ENCODE results near the gene BHLHA9. TPM values are rescaled to one million over a fixed set of nuclear protein-coding genes. Genes with fewer than 3 reads are reported as not detected.

The BHLHA9 gene
- total RNA-seq, 1 donor from 2014 or later, result not detected

GRCh38 chr17:1244606-1245012, 25.6 kb upstream of the BHLHA9 start:
- DNase-seq (no peak), ATAC-seq (no peak)
- intact Hi-C loops (cut with micrococcal nuclease), result no loop called here

- intact Hi-C loops (cut with micrococcal nuclease), result no loop called here
- DNase-seq, result peak; percentile 65
- peak; percentile 19 for ATAC-seq
Observed at GRCh38 chr17:1251866-1252608, 18.2 kb upstream of the BHLHA9 start.

- DNase-seq, result no peak
- intact Hi-C loops (cut with micrococcal nuclease), result no loop called here
- ATAC-seq, result no peak
Observed at GRCh38 chr17:1255041-1255440, 15.2 kb upstream of the BHLHA9 start.

GRCh38 chr17:1256699-1257098, 13.5 kb upstream of the BHLHA9 start:
- no peak for ATAC-seq
- peak; percentile 28 for DNase-seq
- intact Hi-C loops (cut with micrococcal nuclease), result no loop called here

GRCh38 chr17:1260086-1260769, 10.0 kb upstream of the BHLHA9 start:
- no peak for ATAC-seq
- no peak for DNase-seq

GRCh38 chr17:1260770-1261161, 9.5 kb upstream of the BHLHA9 start:
- DNase-seq (no peak), ATAC-seq (no peak)
- intact Hi-C loops (cut with micrococcal nuclease), result no loop called here

More at GRCh38 chr17:1260086-1260769, 10.0 kb upstream of the BHLHA9 start:
- intact Hi-C loops (cut with micrococcal nuclease), result no loop called here

- no peak for DNase-seq
Observed at GRCh38 chr17:1264196-1264595, 6.0 kb upstream of the BHLHA9 start.

GRCh38 chr17:1267471-1267943, 2.7 kb upstream of the BHLHA9 start:
- intact Hi-C loops (cut with micrococcal nuclease), result no loop called here
- peak; percentile 42 for DNase-seq

More at GRCh38 chr17:1264196-1264595, 6.0 kb upstream of the BHLHA9 start:
- ATAC-seq, result no peak
- intact Hi-C loops (cut with micrococcal nuclease), result no loop called here

GRCh38 chr17:1271030-1271423, 783 bp downstream of the BHLHA9 start:
- intact Hi-C loops (cut with micrococcal nuclease), result no loop called here
- ATAC-seq, result no peak

More at GRCh38 chr17:1267471-1267943, 2.7 kb upstream of the BHLHA9 start:
- peak; percentile 50 for ATAC-seq

GRCh38 chr17:1271441-1271840, 1.2 kb downstream of the BHLHA9 start:
- DNase-seq (no peak), ATAC-seq (no peak)
- intact Hi-C loops (cut with micrococcal nuclease), result no loop called here

More at GRCh38 chr17:1271030-1271423, 783 bp downstream of the BHLHA9 start:
- DNase-seq, result no peak

- no peak for DNase-seq
- intact Hi-C loops (cut with micrococcal nuclease), result no loop called here
- no peak for ATAC-seq
Observed at GRCh38 chr17:1272701-1273100, 2.5 kb downstream of the BHLHA9 start.

- ATAC-seq (no peak), DNase-seq (no peak)
- intact Hi-C loops (cut with micrococcal nuclease), result no loop called here
Observed at GRCh38 chr17:1273492-1274244, 3.4 kb downstream of the BHLHA9 start.

- ATAC-seq (no peak), DNase-seq (no peak)
- intact Hi-C loops (cut with micrococcal nuclease), result no loop called here
Observed at GRCh38 chr17:1274245-1274608, 4.0 kb downstream of the BHLHA9 start.

GRCh38 chr17:1275205-1275961, 5.1 kb downstream of the BHLHA9 start:
- DNase-seq (no peak), ATAC-seq (no peak)

GRCh38 chr17:1275962-1276736, 5.9 kb downstream of the BHLHA9 start:
- intact Hi-C loops (cut with micrococcal nuclease), result loop anchor here (5.0 kb wide), 1 partner anchor 56 kb away; no protein-coding TSS in a partner anchor
- ATAC-seq (peak; percentile 80), DNase-seq (peak; percentile 84)

More at GRCh38 chr17:1275205-1275961, 5.1 kb downstream of the BHLHA9 start:
- intact Hi-C loops (cut with micrococcal nuclease), result loop anchor here (5.0 kb wide), 1 partner anchor 57 kb away; no protein-coding TSS in a partner anchor

GRCh38 chr17:1280652-1281051, 10.4 kb downstream of the BHLHA9 start:
- ATAC-seq (no peak), DNase-seq (no peak)
- intact Hi-C loops (cut with micrococcal nuclease), result no loop called here

GRCh38 chr17:1286379-1287106, 16.3 kb downstream of the BHLHA9 start:
- ATAC-seq, result no peak
- intact Hi-C loops (cut with micrococcal nuclease), result no loop called here
- DNase-seq, result no peak

GRCh38 chr17:1289695-1290094, 19.5 kb downstream of the BHLHA9 start:
- intact Hi-C loops (cut with micrococcal nuclease), result no loop called here
- ATAC-seq, result no peak

More at GRCh38 chr17:1289695-1290094, 19.5 kb downstream of the BHLHA9 start:
- DNase-seq, result no peak
